Measurements from ENCODE around the gene ATP6V0B. TPM values are rescaled to one million over a fixed set of nuclear protein-coding genes. Genes with fewer than 3 reads are reported as not detected.

ATP6V0B gene
- total RNA-seq, 2 donors from 2014 or later, result 161 to 203 TPM

DNA sequence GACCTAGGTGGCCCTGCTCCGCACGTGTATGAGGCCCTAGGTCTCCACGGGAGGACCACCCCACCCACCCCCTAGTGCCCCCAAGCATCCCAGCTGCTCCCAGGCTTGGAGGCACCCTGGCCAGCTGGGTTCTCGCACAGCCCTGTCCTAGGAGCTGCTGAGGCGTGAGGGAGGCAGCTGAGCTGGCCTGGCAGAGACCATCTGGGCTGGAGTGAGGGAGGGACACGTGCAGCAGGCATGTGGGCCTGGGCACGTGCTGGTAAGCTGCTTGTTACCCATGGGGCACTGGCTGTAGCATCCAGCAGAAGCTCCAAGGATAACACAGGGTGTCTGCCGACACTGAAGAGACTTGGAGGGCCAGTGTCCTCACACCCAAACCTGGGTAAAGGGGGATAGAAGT is 46.4 kb downstream of the ATP6V0B start:
- Mint-ChIP-seq H3K4me1 (ENCODE audit: low read depth in 2 of 2) (no peaks in the 10 kb centered on the region), H3K9me3 (no peaks in the 10 kb centered on the region), H3K4me3 (no peak overlapping the region), H3K27ac (no peak overlapping the region), H3K36me3 (no peaks in the 10 kb centered on the region), H3K27me3 (no peaks in the 10 kb centered on the region)
- ATAC-seq (no peak), DNase-seq (ENCODE audit: low spot score) (no peak)

GRCh38 chr1:44021581-44022321 is 47.0 kb downstream of the ATP6V0B start:
- no peak overlapping the region for H3K4me3 Mint-ChIP-seq
- H3K36me3 Mint-ChIP-seq, result no peaks in the 10 kb centered on the region

DNA sequence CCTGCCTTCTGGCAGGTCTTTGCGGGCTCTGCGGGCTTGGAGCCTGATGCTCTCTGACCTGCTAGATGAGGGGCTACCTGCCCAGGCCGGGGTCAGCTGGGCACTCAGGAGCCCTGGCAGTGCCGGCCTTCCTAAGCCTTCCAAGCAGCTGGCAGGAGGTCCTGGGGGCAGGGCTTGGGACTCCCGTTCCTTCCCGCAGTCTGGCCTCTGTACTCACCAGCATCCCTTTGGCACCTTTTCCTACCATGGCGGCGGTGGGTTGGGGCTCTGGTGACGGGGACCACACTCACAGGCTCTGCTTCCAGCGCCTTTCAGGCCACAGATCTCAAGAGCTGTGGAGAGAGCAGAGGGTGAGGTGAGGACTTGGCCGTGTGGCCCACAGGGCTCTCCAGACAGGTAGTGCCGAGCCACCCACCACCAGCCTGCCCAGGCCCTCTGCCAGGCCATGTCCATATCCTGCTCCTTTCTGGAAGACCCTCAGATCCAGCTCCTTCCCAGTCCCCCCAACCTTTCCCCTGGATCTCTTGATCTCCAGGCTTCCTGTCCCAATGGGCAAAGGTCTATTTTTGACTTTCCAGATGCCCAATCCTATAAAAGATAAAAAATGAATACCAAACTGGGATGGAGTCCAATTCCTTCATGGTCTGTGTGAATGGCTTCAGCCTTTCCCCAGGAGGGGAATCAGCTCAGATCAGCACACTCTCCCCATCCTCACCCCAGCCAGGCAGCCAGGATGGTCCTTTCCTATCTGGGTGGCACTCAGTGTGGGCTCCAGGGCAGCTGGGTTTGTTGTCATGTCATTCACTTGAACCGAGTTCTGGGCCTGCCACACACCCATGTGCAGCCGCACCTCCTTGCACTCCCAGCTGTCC is 49.5 kb downstream of the ATP6V0B start:
- Mint-ChIP-seq H3K9me3 (no peaks in the 10 kb centered on the region), H3K27me3 (no peaks in the 10 kb centered on the region), H3K27ac (no peak overlapping the region), H3K4me3 (no peak overlapping the region), H3K4me1 (ENCODE audit: low read depth in 2 of 2) (peaks cover 8% of the 10 kb centered on the region in 2 donors), H3K36me3 (no peaks in the 10 kb centered on the region)
- ATAC-seq, result peak in 1 of 2 donors; percentile 29
- DNase-seq (ENCODE audit: low spot score), result no peak

More at GRCh38 chr1:44021581-44022321, 47.0 kb downstream of the ATP6V0B start:
- H3K27me3 Mint-ChIP-seq, result no peaks in the 10 kb centered on the region
- H3K4me1 Mint-ChIP-seq (ENCODE audit: low read depth in 2 of 2), result no peaks in the 10 kb centered on the region
- DNase-seq (ENCODE audit: low spot score), result no peak
- no peak overlapping the region for H3K27ac Mint-ChIP-seq
- ATAC-seq, result no peak
- H3K9me3 Mint-ChIP-seq, result no peaks in the 10 kb centered on the region

DNA sequence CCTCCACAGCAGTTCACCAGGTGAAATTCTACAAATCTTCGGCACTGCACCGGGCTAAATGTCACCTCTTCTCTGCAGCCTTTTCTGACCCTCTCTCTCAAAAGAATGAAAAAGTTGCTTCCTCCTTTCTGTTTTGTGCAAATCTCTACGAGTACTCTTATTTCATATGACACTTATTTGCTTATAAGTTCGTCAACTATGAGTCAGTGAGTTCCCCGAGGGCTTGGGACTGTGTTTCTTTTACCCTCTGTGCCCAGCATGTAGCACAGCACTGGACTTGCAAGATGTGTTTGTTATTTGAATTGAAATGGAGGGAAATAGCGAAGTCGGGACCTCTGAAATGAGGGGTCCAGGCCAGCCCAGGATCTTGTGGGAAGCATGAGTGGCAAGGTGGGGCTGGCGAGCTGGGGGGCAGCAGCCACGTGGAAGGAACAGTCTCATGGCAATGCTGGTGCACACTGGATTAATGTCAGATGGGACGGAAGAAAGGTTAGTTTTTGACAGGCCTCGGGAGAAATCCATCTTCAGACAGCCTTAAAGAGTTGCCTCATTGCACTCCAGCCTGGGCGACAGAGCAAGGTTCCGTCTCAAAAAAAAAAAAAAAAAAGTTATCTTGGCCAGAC is 50.3 kb downstream of the ATP6V0B start:
- Mint-ChIP-seq H3K4me1 (ENCODE audit: low read depth in 2 of 2) (peaks cover 15% of the 10 kb centered on the region in 2 donors), H3K27ac (no peak overlapping the region), H3K9me3 (no peaks in the 10 kb centered on the region), H3K27me3 (no peaks in the 10 kb centered on the region), H3K36me3 (no peaks in the 10 kb centered on the region), H3K4me3 (no peak overlapping the region)
- DNase-seq (ENCODE audit: low spot score) (no peak), ATAC-seq (no peak)

DNA sequence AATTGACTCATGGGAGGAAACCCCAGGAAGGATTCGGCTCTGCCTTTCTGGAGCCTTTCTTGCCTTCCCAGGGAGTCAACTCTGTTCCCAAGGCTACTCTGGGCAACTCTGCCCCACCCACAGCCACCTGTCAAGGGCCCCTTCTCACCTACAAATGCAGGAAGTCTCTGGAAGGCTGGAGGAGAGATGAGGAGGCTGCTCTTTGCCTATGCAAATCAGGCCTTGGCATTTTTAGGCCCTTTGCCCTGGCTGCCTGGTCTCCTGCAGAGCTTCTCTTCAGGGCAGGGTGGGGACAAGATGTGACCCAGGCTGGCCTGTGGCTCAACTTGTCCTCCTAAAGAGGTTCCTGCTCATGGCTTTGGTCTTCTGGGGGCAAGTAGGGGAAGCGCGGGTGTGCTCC is 51.1 kb downstream of the ATP6V0B start:
- H3K4me3 Mint-ChIP-seq, result no peak overlapping the region
- peaks cover 15% of the 10 kb centered on the region in 2 donors for H3K4me1 Mint-ChIP-seq (ENCODE audit: low read depth in 2 of 2)
- no peaks in the 10 kb centered on the region for H3K27me3 Mint-ChIP-seq
- H3K9me3 Mint-ChIP-seq, result no peaks in the 10 kb centered on the region
- no peak overlapping the region for H3K27ac Mint-ChIP-seq
- no peaks in the 10 kb centered on the region for H3K36me3 Mint-ChIP-seq
- no peak for DNase-seq (ENCODE audit: low spot score)
- ATAC-seq, result no peak

DNA sequence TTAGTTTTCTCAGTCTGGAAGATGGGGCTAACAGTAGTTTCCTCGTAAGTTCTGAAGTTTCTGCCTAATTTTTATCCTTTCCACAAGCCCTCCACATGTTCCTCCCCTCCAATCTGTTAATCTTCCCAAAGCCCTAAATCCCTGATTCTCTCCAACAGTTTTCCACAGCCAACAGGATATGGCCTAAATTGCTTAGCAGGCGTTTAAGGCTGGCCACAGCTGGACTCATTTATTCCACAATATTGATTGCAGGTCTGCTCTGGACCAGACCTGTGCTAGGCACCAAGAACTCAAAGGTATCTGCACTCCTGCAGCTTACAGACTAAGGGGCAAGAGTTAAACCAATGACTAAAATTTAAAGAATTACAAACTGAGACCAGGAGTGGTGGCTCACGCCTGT is 52.6 kb downstream of the ATP6V0B start:
- H3K36me3 Mint-ChIP-seq, result no peaks in the 10 kb centered on the region
- H3K4me3 Mint-ChIP-seq, result no peak overlapping the region
- ATAC-seq (no peak), DNase-seq (ENCODE audit: low spot score) (no peak)
- no peaks in the 10 kb centered on the region for H3K9me3 Mint-ChIP-seq
- H3K4me1 Mint-ChIP-seq (ENCODE audit: low read depth in 2 of 2), result peaks cover 15% of the 10 kb centered on the region in 2 donors
- no peak overlapping the region for H3K27ac Mint-ChIP-seq
- no peaks in the 10 kb centered on the region for H3K27me3 Mint-ChIP-seq

Other genes starting within 250 kb of the ATP6V0B start
- 1 to 10 TPM in 1 of 2 donors, not detected in 1; 1.2 TPM for gene ARTN, start 41.2 kb upstream of the ATP6V0B start, total RNA-seq
- 10 to 100 TPM; 28.4 to 43.1 TPM for gene IPO13, start 28.0 kb upstream of the ATP6V0B start, total RNA-seq
- gene DPH2, start 5.0 kb upstream of the ATP6V0B start, total RNA-seq, result 10 to 100 TPM; 37.4 to 93.8 TPM
- 10 to 100 TPM; 12.8 to 48.6 TPM for gene B4GALT2, start 4.2 kb downstream of the ATP6V0B start, total RNA-seq
- gene CCDC24, start 16.6 kb downstream of the ATP6V0B start, total RNA-seq, result 1 to 10 TPM; 1.8 to 2.9 TPM
- gene SLC6A9, start 56.5 kb downstream of the ATP6V0B start, total RNA-seq, result 1 to 10 TPM; 3.5 to 4.5 TPM
- gene KLF17, start 143.9 kb downstream of the ATP6V0B start, total RNA-seq, result not detected
- gene KLF18, start 166.7 kb downstream of the ATP6V0B start, total RNA-seq, result not detected
- 10 to 100 TPM; 36.9 to 52.2 TPM for gene DMAP1, start 238.5 kb downstream of the ATP6V0B start, total RNA-seq

Data from natural killer cell treated with Interleukin-12 subunit alpha and Interleukin-12 subunit beta and Interleukin-15 and Interleukin-18, amount 100 ng/mL, for 72 hours (primary cell).